HG02885 (cell line): Measurements from ENCODE around the gene DPF1.

Source experiments
- ATAC-seq: cut with Tn5 transposase; IDR thresholded peaks from one replicate; pipeline ENCODE4 v1.9.1; 2021; ENCODE audit warnings: mild to moderate bottlenecking; ENCODE audit not compliant: unreplicated experiment, poor library complexity

The DPF1 gene

DNA sequence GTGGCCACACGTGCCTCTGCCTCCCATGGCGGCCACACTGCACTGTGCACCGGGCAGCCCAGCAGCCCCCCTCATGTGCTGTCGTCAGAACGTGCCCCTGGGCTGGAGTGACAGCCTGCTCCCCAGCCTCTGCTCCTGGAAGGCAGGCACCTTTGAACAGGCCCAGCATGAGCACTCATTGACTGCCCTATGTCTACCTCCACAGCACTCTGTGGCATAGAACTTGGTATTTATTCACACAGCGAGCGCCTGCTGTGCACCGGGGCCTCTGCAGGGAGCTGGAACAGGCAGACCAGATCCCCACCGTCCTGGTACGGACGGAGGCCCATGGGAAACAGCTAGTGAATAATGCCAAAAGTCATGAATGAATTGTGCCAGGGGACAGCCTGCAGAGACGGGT, 53.7 kb downstream of the DPF1 start:
- ATAC-seq: no peak

DNA sequence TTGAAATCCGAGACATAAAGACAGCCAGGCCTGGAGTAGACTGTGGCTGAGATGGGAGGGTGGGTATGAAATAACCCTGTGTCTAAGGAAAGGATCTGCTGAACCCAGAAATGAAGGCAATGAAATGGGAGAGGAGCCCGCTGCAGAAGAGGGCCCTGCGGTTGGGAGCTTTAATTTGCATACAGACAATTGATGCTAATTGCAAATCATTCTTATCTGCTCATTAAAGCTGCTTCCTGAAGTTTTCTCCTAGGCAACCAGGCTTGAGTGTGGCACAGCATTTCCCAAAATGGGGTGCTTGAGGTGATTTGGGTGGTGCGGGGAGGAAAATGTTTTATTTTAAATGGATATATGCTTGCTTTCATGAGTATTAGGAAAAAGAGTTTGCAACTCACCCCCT, 55.4 kb downstream of the DPF1 start:
- no peak for ATAC-seq

DNA sequence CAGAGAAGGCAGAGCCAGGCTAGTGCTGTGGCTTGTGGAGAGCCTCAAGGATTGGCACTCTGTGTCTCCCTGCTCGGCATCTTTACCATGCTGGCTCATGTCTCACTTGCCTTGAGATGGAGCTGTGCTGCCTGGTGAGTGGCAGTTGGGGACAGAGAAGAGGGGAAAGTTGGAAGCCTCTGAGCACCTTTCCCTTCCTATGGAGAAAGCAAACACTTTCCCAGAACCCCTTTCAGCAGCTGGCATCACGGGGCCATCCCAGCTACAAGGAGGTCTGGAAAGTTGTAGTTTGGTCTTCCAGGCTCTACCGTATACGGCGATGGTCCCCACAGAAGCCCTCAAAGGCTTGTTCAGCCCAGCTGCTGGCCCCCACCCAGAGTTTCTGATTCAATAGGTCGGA, 58.7 kb downstream of the DPF1 start:
- no peak for ATAC-seq

DNA sequence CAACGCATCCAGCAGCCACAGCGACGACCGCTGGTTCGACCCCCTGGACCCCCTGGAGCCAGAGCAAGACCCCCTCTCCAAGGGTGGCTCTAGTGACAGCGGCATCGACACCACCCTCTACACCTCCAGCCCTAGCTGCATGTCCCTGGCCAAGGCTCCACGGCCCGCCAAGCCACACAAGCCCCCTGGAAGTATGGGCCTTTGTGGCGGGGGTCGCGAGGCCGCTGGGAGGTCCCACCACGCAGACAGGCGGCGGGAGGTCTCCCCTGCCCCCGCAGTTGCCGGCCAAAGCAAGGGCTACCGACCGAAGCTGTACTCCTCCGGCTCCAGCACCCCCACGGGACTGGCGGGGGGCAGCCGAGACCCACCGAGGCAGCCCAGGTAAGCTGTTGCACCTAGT, 59.5 kb downstream of the DPF1 start:
- no peak for ATAC-seq

DNA sequence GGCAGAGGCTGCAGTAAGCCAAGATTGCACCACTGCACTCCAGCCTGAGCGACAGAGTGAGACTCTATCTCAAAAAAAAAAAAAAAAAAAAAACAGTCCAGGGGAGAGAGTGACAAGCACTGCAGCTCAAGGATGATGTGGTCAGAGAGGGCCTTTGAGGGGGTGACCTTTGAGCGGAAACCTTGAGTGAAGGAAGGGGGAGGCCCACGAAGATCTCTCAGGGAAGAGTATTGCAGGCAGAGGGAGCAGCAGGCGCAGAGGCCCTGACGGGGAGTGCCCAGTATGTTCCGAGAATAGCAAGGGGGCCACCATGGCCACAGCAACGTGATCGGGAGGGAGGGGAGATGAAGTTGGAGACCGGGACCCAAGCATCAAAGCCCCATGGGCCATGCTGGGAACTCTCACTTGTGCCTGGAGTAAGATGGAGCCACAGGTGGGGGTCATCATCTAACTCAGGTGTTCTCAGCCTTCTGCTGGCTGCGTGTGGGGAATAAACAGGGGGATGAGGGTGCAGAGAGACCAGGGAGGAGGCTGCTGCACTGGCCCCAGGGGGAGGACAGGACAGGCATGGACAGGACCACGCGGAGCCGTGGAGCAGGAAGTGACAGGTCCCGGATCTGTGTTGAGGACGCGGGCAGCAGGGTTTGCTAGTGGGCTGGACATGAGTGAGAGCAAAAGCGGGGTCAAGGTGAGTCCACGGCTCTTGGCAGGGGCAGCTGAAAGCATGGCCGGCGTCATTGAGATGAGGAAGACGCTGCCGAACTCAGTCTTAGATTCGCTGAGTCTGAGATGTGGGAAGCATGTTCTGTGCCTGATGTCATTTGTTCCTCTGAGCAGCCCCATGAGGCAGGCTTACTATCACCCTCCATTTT, 60.4 kb downstream of the DPF1 start:
- ATAC-seq: no peak

DNA sequence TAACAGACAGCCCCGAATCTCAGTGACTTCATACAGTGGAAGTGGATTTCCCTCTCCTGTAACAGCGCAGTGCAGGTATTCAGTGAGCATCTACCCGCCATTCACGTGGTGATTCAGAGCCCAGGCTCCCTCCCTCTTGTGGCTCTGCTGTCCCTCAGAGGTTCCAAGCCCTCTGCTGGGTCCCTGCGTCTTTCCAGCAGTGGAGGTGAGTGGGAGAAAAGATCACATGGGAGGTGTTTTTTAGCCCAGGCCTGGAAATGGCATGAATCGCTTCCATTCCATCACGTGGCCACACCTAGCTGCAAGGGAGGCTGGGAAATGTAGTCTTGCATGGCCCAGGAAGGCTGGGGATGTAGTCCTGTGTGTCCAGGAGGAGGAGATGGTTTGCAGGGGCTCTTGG, 61.4 kb downstream of the DPF1 start:
- ATAC-seq: no peak

DNA sequence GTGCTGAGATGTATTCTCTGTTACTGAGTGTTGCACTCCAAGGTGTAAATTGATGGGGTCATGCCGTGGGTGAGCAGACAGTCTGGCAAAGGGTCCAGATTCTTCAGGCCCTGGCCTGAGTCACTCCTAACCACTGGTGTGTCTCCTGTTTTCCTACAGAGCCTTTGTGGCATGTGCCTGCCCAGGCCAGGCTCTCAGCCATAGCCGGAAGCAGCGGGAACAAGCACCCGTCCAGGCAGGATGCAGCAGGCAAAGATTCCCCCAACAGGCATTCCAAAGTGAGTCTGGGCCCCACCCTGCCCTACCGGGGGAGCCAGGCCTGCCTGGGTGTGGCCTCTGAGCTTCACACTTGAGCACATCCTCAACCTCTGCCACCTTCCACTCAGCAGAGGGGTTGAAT, 61.9 kb downstream of the DPF1 start:
- ATAC-seq: no peak
